ENCODE measurements around the gene DENND1B. TPM values are rescaled to one million over a fixed set of nuclear protein-coding genes. Genes with fewer than 3 reads are reported as not detected.

The DENND1B gene
- total and polyA plus RNA-seq, 2 of the 13 experiments (the other 11 are each of a cell fraction or from before 2014, with no cell fraction given): 2.6 to 5.7 TPM

DNA sequence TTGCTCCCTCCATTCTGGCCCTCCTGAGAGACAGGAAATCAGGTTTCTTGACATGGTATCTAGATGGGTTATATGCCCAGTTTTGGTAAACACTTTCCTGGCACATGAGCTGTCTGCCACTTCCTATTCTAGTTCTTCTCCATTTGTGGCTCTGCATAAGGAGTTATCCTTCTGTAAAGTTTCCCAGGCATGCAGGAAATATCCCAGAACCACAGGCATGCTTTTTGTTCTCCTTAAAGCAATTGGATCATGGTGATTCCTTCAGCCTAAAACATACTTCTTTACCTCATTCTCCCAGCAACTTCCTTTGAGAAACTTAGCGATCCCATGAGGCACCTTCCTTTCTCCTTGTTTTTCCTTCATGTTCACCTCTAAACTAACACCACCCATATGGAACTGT, 307.4 kb downstream of the DENND1B start:
- CTCF ChIA-PET (ENCODE audit: low intra/inter-chr PET ratio, low total read pairs): no interaction called here
- ATAC-seq (no peak), FAIRE-seq (no peak), DNase-seq (ENCODE audit: low spot score) (no peak)
- Histone ChIP-seq H2AFZ (ENCODE audit: low read length) (no peak overlapping the region), H3K4me2 (ENCODE audit: low read depth, low read length) (no peak overlapping the region), H4K20me1 (ENCODE audit: insufficient read depth, low read length) (no peaks in the 10 kb centered on the region), H3K79me2 (ENCODE audit: insufficient read depth, low read length) (no peaks in the 10 kb centered on the region), H3K27me3 (ENCODE audit: control insufficient read depth in 1 of 2, insufficient read depth in 2 of 2, low read length in 2 of 2) (no peaks in the 10 kb centered on the region), H3K4me3 (replicated peaks in 1 of 3; ENCODE audit: insufficient read depth in 1 of 3, low read depth in 2 of 3, low read length in 3 of 3) (no peak overlapping the region), H3K36me3 (replicated peaks in 1 of 2; ENCODE audit: control insufficient read depth in 1 of 2, insufficient read depth in 2 of 2, low read length in 2 of 2) (no peaks in the 10 kb centered on the region), H3K4me1 (ENCODE audit: insufficient read depth, low read length) (peaks cover 14% of the 10 kb centered on the region), H3K9me3 (ENCODE audit: low read length) (no peaks in the 10 kb centered on the region), H3K27ac (ENCODE audit: extremely low read length, insufficient read depth, low read length) (no peak overlapping the region), H3K9ac (ENCODE audit: insufficient read depth, low read depth, low read length) (no peak overlapping the region)
- intact Hi-C loops (cut with micrococcal nuclease; ENCODE audit: unreplicated experiment) (no loop called here), in situ Hi-C loops (cut with HindIII; ENCODE audit: extremely low pct_ligation_motif_present, low pct_unique_long_range_greater_than_20kb) (no loop called here)
- POLR2A ChIA-PET: no interaction called here
- BruUV-seq (replicated peaks): no TSS peak
- 6% methylated on average over 1 of the region's 1 CpG for WGBS (ENCODE audit: low lambda C conversion rate)
- TF ChIP-seq ZNF20 (CRISPR knock-in tag; IDR thresholded peaks at IDR 0.05): no peak
- TF ChIP-seq CENPX (CRISPR knock-in tag; IDR thresholded peaks at IDR 0.05): no peak
- TF ChIP-seq, protein P1, sequence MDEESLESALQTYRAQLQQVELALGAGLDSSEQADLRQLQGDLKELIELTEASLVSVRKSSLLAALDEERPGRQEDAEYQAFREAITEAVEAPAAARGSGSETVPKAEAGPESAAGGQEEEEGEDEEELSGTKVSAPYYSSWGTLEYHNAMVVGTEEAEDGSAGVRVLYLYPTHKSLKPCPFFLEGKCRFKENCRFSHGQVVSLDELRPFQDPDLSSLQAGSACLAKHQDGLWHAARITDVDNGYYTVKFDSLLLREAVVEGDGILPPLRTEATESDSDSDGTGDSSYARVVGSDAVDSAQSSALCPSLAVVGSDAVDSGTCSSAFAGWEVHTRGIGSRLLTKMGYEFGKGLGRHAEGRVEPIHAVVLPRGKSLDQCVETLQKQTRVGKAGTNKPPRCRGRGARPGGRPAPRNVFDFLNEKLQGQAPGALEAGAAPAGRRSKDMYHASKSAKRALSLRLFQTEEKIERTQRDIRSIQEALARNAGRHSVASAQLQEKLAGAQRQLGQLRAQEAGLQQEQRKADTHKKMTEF (CRISPR knock-in tag; IDR thresholded peaks at IDR 0.05): no peak
- TF ChIP-seq, protein P2, sequence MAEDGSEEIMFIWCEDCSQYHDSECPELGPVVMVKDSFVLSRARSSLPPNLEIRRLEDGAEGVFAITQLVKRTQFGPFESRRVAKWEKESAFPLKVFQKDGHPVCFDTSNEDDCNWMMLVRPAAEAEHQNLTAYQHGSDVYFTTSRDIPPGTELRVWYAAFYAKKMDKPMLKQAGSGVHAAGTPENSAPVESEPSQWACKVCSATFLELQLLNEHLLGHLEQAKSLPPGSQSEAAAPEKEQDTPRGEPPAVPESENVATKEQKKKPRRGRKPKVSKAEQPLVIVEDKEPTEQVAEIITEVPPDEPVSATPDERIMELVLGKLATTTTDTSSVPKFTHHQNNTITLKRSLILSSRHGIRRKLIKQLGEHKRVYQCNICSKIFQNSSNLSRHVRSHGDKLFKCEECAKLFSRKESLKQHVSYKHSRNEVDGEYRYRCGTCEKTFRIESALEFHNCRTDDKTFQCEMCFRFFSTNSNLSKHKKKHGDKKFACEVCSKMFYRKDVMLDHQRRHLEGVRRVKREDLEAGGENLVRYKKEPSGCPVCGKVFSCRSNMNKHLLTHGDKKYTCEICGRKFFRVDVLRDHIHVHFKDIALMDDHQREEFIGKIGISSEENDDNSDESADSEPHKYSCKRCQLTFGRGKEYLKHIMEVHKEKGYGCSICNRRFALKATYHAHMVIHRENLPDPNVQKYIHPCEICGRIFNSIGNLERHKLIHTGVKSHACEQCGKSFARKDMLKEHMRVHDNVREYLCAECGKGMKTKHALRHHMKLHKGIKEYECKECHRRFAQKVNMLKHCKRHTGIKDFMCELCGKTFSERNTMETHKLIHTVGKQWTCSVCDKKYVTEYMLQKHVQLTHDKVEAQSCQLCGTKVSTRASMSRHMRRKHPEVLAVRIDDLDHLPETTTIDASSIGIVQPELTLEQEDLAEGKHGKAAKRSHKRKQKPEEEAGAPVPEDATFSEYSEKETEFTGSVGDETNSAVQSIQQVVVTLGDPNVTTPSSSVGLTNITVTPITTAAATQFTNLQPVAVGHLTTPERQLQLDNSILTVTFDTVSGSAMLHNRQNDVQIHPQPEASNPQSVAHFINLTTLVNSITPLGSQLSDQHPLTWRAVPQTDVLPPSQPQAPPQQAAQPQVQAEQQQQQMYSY (CRISPR knock-in tag; IDR thresholded peaks at IDR 0.05): no peak
- TF ChIP-seq, protein P3, sequence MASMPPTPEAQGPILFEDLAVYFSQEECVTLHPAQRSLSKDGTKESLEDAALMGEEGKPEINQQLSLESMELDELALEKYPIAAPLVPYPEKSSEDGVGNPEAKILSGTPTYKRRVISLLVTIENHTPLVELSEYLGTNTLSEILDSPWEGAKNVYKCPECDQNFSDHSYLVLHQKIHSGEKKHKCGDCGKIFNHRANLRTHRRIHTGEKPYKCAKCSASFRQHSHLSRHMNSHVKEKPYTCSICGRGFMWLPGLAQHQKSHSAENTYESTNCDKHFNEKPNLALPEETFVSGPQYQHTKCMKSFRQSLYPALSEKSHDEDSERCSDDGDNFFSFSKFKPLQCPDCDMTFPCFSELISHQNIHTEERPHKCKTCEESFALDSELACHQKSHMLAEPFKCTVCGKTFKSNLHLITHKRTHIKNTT (CRISPR knock-in tag; IDR thresholded peaks at IDR 0.05): no peak
- TF ChIP-seq, protein P4, sequence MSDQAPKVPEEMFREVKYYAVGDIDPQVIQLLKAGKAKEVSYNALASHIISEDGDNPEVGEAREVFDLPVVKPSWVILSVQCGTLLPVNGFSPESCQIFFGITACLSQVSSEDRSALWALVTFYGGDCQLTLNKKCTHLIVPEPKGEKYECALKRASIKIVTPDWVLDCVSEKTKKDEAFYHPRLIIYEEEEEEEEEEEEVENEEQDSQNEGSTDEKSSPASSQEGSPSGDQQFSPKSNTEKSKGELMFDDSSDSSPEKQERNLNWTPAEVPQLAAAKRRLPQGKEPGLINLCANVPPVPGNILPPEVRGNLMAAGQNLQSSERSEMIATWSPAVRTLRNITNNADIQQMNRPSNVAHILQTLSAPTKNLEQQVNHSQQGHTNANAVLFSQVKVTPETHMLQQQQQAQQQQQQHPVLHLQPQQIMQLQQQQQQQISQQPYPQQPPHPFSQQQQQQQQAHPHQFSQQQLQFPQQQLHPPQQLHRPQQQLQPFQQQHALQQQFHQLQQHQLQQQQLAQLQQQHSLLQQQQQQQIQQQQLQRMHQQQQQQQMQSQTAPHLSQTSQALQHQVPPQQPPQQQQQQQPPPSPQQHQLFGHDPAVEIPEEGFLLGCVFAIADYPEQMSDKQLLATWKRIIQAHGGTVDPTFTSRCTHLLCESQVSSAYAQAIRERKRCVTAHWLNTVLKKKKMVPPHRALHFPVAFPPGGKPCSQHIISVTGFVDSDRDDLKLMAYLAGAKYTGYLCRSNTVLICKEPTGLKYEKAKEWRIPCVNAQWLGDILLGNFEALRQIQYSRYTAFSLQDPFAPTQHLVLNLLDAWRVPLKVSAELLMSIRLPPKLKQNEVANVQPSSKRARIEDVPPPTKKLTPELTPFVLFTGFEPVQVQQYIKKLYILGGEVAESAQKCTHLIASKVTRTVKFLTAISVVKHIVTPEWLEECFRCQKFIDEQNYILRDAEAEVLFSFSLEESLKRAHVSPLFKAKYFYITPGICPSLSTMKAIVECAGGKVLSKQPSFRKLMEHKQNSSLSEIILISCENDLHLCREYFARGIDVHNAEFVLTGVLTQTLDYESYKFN (CRISPR knock-in tag; conservative IDR thresholded peaks at IDR 0.05): no peak
- TF ChIP-seq, protein P5, sequence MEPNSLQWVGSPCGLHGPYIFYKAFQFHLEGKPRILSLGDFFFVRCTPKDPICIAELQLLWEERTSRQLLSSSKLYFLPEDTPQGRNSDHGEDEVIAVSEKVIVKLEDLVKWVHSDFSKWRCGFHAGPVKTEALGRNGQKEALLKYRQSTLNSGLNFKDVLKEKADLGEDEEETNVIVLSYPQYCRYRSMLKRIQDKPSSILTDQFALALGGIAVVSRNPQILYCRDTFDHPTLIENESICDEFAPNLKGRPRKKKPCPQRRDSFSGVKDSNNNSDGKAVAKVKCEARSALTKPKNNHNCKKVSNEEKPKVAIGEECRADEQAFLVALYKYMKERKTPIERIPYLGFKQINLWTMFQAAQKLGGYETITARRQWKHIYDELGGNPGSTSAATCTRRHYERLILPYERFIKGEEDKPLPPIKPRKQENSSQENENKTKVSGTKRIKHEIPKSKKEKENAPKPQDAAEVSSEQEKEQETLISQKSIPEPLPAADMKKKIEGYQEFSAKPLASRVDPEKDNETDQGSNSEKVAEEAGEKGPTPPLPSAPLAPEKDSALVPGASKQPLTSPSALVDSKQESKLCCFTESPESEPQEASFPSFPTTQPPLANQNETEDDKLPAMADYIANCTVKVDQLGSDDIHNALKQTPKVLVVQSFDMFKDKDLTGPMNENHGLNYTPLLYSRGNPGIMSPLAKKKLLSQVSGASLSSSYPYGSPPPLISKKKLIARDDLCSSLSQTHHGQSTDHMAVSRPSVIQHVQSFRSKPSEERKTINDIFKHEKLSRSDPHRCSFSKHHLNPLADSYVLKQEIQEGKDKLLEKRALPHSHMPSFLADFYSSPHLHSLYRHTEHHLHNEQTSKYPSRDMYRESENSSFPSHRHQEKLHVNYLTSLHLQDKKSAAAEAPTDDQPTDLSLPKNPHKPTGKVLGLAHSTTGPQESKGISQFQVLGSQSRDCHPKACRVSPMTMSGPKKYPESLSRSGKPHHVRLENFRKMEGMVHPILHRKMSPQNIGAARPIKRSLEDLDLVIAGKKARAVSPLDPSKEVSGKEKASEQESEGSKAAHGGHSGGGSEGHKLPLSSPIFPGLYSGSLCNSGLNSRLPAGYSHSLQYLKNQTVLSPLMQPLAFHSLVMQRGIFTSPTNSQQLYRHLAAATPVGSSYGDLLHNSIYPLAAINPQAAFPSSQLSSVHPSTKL (CRISPR knock-in tag; IDR thresholded peaks at IDR 0.05): no peak
- no peak for TF ChIP-seq POLR2G (IDR thresholded peaks at IDR 0.05; ENCODE audit: low read depth, low read length)
- no peak for TF ChIP-seq HOXA7 (CRISPR knock-in tag; IDR thresholded peaks at IDR 0.05)
- no peak for TF ChIP-seq ZMYM4 (CRISPR knock-in tag; IDR thresholded peaks at IDR 0.05)
- TF ChIP-seq GATAD2A (CRISPR knock-in tag; IDR thresholded peaks at IDR 0.05): no peak
- TF ChIP-seq SATB2 (CRISPR knock-in tag; IDR thresholded peaks at IDR 0.05): no peak
